Small intestine (tissue), 7 donors: Measurements from ENCODE around the gene RFPL1. TPM values are rescaled to one million over a fixed set of nuclear protein-coding genes. Genes with fewer than 3 reads are reported as not detected.

Experiments used
- DNase-seq, 2 donors: peaks; one replicate each; pipeline versions ENCODE4 v3.0.0 to v3.0.0-alpha.2; 2013
- FAIRE-seq: peaks from 2 replicates; lab custom pipeline; 2012; peaks lifted over from hg19 to GRCh38; lab: Jason Lieb, UNC
- H3K27ac ChIP-seq, 3 donors: one replicate each; pipeline ENCODE4 v1.5.1; 2013; ENCODE audit warnings: low read length in 2 of 3, mild to moderate bottlenecking in 2 of 3, control low read depth in 1 of 3, inconsistent platforms in 1 of 3, low read depth in 1 of 3, moderate library complexity in 1 of 3
- H3K27me3 ChIP-seq, 3 donors: one replicate each; pipeline ENCODE4 v1.6.1; 2013; ENCODE audit warnings: low read length in 3 of 3, inconsistent platforms in 1 of 3; ENCODE audit not compliant: control insufficient read depth in 3 of 3, insufficient read depth in 3 of 3
- H3K36me3 ChIP-seq, 3 donors: one replicate each; pipeline ENCODE4 v1.6.1; 2013; ENCODE audit warnings: low read length in 3 of 3, inconsistent platforms in 1 of 3, low read depth in 1 of 3, mild to moderate bottlenecking in 1 of 3, moderate library complexity in 1 of 3; ENCODE audit not compliant: control insufficient read depth in 3 of 3, insufficient read depth in 2 of 3
- H3K4me1 ChIP-seq, 3 donors: one replicate each; pipeline ENCODE4 v1.6.1; 2013; ENCODE audit warnings: low read length in 2 of 3, inconsistent platforms in 1 of 3, low read depth in 1 of 3, mild to moderate bottlenecking in 1 of 3, moderate library complexity in 1 of 3; ENCODE audit not compliant: control insufficient read depth in 3 of 3, insufficient read depth in 2 of 3
- H3K4me3 ChIP-seq, 3 donors: one replicate each; pipeline ENCODE4 v1.5.1; 2013; ENCODE audit warnings: low read length in 3 of 3, control low read depth in 1 of 3, inconsistent platforms in 1 of 3, low read depth in 1 of 3, mild to moderate bottlenecking in 1 of 3, moderate library complexity in 1 of 3
- H3K9me3 ChIP-seq, 2 donors: one replicate each; pipeline ENCODE4 v1.6.1; 2013; ENCODE audit warnings: low read depth in 1 of 2, low read length in 1 of 2; ENCODE audit not compliant: control insufficient read depth in 2 of 2, insufficient read depth in 1 of 2
- WGBS, 3 donors: extraction: QIAGEN DNeasy Blood & Tissue Kit; methylation state at CpG; one replicate each; pipeline ENCODE4 v1.1.7; 2013; 5-methylcytosine and 5-hydroxymethylcytosine counted together
- polyA plus RNA-seq, 4 donors: library from polyadenylated mRNA; stranded (reverse) in 3 of 4; unstranded in 1 of 4; fragments of 200-250 nt in 3 of 4; fragments of 120-200 nt in 1 of 4; gene quantifications; one replicate each; pipeline versions ENCODE4 v1.2.1 to v1.2.3, GENCODE V29; 2013
- donor health status: healthy with polysubstance abuse.
- donor health status: control.
- donor health status: control.
- donor health status: Bipolar disorder and iron deficiency.
- donor health status: healthy.

RFPL1 gene
- polyA plus RNA-seq, 4 donors: 0.04 to 0.43 TPM; not detected in 2

DNA sequence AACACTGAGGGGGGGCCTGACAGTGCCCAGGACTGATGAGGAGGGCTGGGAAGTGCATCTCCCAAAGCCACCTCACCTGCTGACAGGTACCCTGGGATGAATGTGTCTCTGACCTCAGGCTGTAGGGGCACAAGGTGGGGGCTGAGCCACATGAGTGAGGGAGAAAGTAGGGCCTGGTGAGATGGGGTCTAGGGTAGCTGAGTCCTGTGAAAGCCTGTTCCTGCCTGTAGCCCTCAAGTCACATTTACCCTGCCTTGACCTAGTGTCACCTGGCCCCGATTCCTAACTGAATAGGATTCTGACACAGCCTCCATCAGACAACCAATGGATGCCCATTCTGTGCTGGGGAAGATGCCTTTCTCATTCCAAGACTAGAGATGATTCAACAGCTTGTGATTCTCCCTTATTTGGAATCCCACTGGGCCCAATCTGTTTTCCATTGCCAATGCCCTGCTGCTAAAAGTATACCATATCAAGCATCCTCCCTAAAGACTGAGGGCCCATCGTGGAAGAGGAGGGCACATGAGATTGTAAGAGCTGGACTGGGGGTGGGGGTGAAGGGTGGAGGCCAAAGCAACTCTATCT lies 11.1 kb upstream of the RFPL1 start:
- FAIRE-seq: no peak
- H3K36me3 ChIP-seq: no peaks in the 10 kb centered on the region

DNA sequence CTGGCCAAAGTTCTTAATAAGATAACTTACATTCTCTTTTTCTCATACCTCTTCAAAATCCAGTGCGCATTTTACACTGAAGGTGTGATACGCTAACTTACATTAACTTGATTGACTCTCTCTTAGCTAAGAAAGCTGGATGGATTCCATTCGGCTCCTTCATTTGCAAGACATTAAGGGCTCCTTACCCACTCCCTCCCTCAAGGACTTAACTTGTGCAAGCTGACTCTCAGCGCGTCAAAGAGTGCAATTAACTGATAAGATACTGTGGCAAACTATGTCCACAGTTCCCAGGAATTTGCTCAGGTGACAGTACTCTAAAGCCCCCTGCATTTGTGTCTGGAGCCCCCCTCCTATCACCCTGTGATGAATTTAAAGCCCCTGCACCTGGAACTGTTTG lies 6.4 kb upstream of the RFPL1 start:
- DNase-seq (peak; percentile 52 to 68), FAIRE-seq (no peak)
- no peak overlapping the region for H3K27ac ChIP-seq
- peaks cover 0 to 4% (median 3%) of the 10 kb centered on the region in 3 donors for H3K27me3 ChIP-seq
- 15 to 44% (median 26%) methylated on average over 5 of the region's 5 CpGs for WGBS, 3 donors
- H3K9me3 ChIP-seq: no peaks in the 10 kb centered on the region
- peaks cover 0 to 4% (median 0%) of the 10 kb centered on the region in 3 donors for H3K4me1 ChIP-seq
- no peak overlapping the region for H3K4me3 ChIP-seq
- H3K36me3 ChIP-seq: no peaks in the 10 kb centered on the region

More for the DNA sequence above, 11.1 kb upstream of the RFPL1 start:
- no peak overlapping the region for H3K27ac ChIP-seq
- no peaks in the 10 kb centered on the region for H3K27me3 ChIP-seq
- peaks cover 0 to 2% (median 0%) of the 10 kb centered on the region in 3 donors for H3K4me1 ChIP-seq
- DNase-seq: no peak
- WGBS, 3 donors: 66 to 88% (median 78%) methylated on average over 2 of the region's 2 CpGs
- H3K9me3 ChIP-seq: no peaks in the 10 kb centered on the region
- H3K4me3 ChIP-seq: no peak overlapping the region

DNA sequence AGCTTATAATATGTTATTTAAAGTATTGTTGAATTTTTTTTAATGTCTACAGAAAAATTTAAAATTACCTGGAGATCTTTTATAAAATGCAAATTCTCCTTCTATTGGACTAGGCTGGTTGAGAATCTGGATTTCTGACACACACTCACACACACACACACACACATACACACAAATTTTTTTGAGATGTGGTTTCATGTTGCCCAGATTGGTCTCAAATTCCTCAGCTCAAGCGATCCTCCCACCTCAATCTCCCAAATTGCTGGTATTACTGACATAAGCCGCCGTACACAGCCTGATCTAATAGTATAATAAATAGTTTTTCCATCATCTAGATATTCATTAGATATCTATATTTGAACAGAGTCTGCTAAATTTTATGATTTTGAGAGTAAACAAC lies 4.5 kb upstream of the RFPL1 start:
- FAIRE-seq: no peak
- H3K9me3 ChIP-seq: no peaks in the 10 kb centered on the region
- peaks cover 0 to 4% (median 0%) of the 10 kb centered on the region in 3 donors for H3K4me1 ChIP-seq
- H3K36me3 ChIP-seq: no peaks in the 10 kb centered on the region
- no peak overlapping the region for H3K27ac ChIP-seq
- WGBS, 3 donors: 91 to 97% (median 91%) methylated on average over 3 of the region's 3 CpGs
- DNase-seq: no peak
- H3K27me3 ChIP-seq: peaks cover 0 to 4% (median 3%) of the 10 kb centered on the region in 3 donors
- no peak overlapping the region for H3K4me3 ChIP-seq

DNA sequence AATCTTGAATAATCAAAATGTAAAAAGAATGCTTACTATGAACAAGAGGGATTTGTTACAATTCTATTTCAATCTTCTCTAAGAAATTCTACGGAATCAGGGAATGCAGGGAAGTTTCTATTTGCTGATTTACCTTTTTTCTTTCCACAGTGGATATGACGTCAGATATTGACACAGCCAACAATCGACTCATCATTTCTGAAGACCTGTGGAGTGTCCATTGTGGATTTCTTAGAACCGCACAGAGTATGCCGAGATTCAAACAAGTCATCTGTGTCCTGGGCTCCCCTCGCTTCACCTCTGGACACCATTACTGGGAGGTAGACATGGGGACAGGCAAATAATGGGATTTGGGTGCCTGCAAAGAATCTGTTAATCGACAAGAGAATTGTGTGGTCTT lies 4.1 kb upstream of the RFPL1 start:
- DNase-seq (no peak), FAIRE-seq (no peak)
- Histone ChIP-seq H3K36me3 (no peaks in the 10 kb centered on the region), H3K27ac (no peak overlapping the region), H3K4me1 (peaks cover 0 to 4% (median 0%) of the 10 kb centered on the region in 3 donors), H3K9me3 (no peaks in the 10 kb centered on the region), H3K27me3 (peaks cover 0 to 4% (median 3%) of the 10 kb centered on the region in 3 donors), H3K4me3 (no peak overlapping the region)
- WGBS, 3 donors: 79 to 86% (median 84%) methylated on average over 7 of the region's 7 CpGs

DNA sequence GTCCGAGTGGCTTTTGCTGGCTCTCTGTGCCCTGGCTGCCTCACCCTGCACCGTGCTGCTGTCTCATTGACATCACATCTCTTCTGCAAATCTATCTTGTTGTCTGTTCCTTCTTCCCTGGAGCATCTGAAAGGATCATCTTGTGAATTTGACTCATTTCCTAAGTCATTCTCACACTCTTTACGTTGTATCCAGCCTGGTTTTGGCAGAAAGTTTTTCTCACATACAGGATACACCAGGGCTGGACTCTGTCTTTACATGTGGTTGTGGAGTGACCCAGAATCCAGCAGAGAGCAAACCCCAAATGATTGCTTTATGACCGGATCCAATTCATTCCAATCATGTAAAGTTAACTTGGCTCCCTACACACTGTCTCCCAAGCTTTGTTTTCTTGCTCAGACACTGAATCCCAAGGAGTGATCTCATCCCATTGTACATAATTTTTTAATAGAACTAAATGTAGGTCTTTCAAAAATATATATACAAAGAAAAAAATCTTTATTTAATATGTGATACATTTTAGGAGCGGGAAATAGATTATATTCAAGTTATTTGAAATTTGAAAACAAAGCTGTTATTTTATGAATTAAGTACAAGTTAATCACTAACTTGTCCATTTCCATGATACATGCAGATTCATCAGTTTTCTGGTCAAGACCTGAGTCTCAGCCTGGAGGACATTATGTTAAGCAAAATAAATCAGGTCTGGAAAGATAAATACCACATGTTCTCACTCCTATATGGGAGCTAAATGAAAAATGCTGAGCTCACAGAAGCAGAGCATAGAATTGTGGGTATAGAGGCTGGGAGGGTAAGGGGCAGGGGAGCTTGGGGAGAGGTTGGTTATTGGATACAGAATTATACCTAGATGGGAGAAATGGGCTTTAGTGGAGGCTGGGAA lies 2.9 kb upstream of the RFPL1 start:
- Histone ChIP-seq H3K4me3 (no peak overlapping the region), H3K36me3 (no peaks in the 10 kb centered on the region), H3K9me3 (no peaks in the 10 kb centered on the region), H3K4me1 (peaks cover 0 to 4% (median 0%) of the 10 kb centered on the region in 3 donors), H3K27ac (no peak overlapping the region), H3K27me3 (peaks cover 0 to 4% (median 3%) of the 10 kb centered on the region in 3 donors)
- 64 to 70% (median 69%) methylated on average over 5 of the region's 5 CpGs for WGBS, 3 donors
- DNase-seq: no peak
- FAIRE-seq: no peak

DNA sequence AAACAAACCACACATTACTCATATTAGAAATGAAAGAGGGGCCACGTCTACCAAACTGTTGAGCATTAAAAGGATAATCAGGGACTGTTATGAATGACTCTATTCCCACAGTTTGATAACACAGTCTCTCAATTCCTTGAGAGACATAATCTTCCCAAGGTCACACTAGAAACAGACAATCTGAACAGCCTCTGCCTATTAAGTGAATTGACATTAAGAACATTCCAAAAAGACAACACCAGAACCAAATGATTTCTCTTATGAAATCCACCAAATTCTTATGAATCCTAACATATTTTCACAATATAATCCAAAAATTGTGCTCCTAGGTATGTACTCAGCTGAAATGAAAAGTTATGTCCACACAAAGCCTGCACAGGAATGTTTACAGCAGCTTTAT lies 4.6 kb downstream of the RFPL1 start:
- H3K4me3 ChIP-seq: no peak overlapping the region
- no peaks in the 10 kb centered on the region for H3K9me3 ChIP-seq
- no peak for FAIRE-seq
- 13 to 33% (median 33%) methylated on average over 1 of the region's 1 CpG for WGBS, 3 donors
- no peaks in the 10 kb centered on the region for H3K4me1 ChIP-seq
- peaks cover 0 to 2% (median 0%) of the 10 kb centered on the region in 3 donors for H3K27me3 ChIP-seq
- no peaks in the 10 kb centered on the region for H3K36me3 ChIP-seq
- DNase-seq: no peak
- H3K27ac ChIP-seq: no peak overlapping the region

DNA sequence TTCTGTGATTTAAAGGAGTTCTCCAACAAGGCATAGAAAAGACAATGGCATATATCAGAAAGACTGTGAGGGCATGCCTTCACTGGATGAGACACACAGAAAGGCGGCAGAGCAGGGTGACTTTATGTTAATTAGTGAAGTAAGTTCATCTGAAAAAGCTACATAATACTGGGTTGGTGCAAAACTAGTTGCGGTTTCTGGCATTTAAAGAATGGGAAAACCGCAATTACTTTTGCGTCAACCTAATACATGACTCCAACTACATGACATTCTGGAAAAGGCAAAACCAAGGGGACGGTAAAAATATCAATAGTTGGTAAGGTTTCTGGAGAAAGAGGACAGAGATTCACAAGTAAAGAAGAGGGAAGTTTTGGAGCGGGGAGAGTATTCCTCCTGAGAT lies 5.1 kb downstream of the RFPL1 start:
- no peak for FAIRE-seq
- H3K36me3 ChIP-seq: no peaks in the 10 kb centered on the region
- H3K4me1 ChIP-seq: no peaks in the 10 kb centered on the region
- no peak overlapping the region for H3K27ac ChIP-seq
- WGBS, 3 donors: 78 to 85% (median 84%) methylated on average over 6 of the region's 6 CpGs
- no peak overlapping the region for H3K4me3 ChIP-seq
- peaks cover 0 to 2% (median 0%) of the 10 kb centered on the region in 3 donors for H3K27me3 ChIP-seq
- DNase-seq: no peak
- H3K9me3 ChIP-seq: no peaks in the 10 kb centered on the region

DNA sequence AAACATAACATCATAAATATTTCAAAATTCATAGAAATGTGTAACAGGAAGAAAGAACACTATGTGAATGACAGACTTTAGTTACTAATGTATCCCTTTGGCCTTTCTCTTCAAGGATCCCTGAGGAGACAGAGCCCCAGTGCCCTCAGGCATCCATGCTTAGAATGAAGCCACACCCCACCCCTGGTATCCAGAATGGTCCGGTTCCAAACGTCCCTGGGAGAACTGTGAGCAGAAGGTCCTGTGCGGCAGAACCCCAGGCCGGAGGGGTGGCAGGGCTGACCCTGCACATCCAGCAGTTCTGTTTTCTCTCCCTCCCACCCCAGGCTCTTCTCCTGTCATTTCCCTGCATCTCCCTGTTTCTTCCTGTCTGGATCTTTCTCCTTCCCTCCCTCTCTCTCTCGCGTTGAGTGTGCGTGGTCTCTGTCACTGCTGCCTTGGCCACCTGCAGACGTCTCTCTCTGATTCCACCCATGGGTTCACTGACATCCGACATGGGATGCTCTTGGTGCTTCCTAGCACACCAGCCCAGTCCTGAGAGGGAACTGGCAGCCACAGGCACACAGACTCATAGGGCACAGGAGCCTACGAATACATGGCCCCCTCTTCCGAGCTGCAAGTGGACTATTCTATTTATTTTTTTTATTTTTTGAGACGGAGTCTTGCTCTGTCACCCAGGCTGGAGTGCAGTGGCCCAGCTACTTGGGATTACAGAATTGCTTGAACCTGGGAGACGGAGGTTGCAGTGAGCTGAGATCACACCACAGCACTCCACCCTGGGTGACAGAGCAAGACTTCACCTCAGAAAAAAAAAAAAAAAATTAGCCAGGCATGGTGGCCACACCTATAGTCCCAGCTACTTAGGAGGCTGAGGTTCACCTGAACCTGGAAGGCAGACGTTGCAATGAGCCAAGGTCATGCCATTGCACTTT lies 5.7 kb downstream of the RFPL1 start:
- H3K4me1 ChIP-seq: no peaks in the 10 kb centered on the region
- FAIRE-seq (no peak), DNase-seq (no peak)
- H3K27me3 ChIP-seq: peaks cover 0 to 2% (median 0%) of the 10 kb centered on the region in 3 donors
- H3K27ac ChIP-seq: no peak overlapping the region
- no peak overlapping the region for H3K4me3 ChIP-seq
- no peaks in the 10 kb centered on the region for H3K36me3 ChIP-seq
- no peaks in the 10 kb centered on the region for H3K9me3 ChIP-seq
- 58 to 62% (median 61%) methylated on average over 14 of the region's 14 CpGs for WGBS, 3 donors
